Measurements from ENCODE around the gene CCRL2. TPM values are rescaled to one million over a fixed set of nuclear protein-coding genes. Genes with fewer than 3 reads are reported as not detected.

CCRL2 gene
- total and polyA plus RNA-seq, 2 donors (not counting 1 experiment from before 2014, with no cell fraction given): 2.6 to 3.3 TPM

DNA sequence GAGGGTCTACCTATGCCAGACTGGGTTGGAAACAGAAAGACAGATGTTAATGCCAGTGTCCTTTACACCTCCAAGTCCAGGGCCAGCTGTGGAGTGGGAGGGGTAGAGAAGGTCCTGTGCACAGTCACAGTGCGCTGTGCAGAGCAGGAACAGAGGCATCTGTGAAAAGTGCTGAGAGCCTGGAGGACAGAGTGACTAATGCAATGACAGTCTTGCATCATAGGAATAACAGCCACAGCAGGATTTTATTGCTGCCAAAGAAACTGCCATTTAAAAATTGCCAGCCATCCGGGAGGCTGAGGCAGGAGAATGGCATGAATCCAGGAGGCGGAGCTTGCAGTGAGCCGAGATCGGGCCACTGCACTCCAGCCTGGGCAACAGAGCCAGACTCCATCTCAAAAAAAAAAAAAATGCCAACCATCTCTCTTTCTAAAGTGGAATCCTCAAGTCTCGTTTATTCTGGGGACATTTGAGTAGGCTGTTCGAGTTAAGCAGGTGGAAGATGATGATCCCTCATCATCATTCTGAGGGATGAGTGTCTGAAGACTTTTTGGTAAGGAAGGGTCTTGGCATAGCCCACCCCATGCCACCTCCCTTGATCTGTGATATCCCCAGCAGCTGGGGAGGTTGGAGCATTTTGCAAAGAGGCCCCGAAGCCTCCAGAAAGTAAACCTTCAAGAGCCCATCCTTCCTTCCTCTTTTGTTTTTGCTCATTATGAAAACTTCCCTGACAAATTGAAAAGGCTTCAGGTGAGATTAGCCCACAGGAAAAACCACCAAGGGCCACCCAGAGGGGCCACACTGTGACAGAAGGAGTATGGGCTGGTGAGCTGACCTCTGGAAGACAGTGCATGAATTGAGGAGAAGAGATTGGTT, 45.4 kb upstream of the CCRL2 start:
- ChIA-PET CTCF (interaction anchor here (2.3 to 2.7 kb wide), 2 partner anchors 7 to 9 kb away, joined by 6 to 14 read pairs; partner anchors contain the start of gene CCR5), POLR2A (interaction anchor here (0.7 kb wide), 1 partner anchor 47 kb away, joined by 5 read pairs; no protein-coding TSS in a partner anchor)
- no peaks in the 10 kb centered on the region for H3K9me3 Mint-ChIP-seq (ENCODE audit: insufficient read depth)
- Histone ChIP-seq H3K36me3 (replicated peaks in 1 of 2; ENCODE audit: control extremely low read depth in 1 of 2, control insufficient read depth in 1 of 2, extremely low read depth in 1 of 2, insufficient read depth in 2 of 2, low read length in 1 of 2) (no peaks in the 10 kb centered on the region), H3K27me3 (replicated peaks in 1 of 4; ENCODE audit: control extremely low read depth in 1 of 4, control insufficient read depth in 3 of 4, insufficient read depth in 4 of 4, low read length in 3 of 4) (no peaks in the 10 kb centered on the region), H3K4me2 (replicated peaks; ENCODE audit: low read depth, low read length, poor library complexity, severe bottlenecking) (peak overlapping the region; percentile 32), H3K4me1 (ENCODE audit: control insufficient read depth in 2 of 2, insufficient read depth in 2 of 2, low read length in 2 of 2) (peaks cover 17 to 33% of the 10 kb centered on the region in 2 donors), H3K4me3 (ENCODE audit: control extremely low read depth in 1 of 5, extremely low read depth in 1 of 5, insufficient read depth in 1 of 5, low read depth in 2 of 5, low read length in 4 of 5) (no peak overlapping the region), H3K79me2 (ENCODE audit: control insufficient read depth, insufficient read depth, low read length) (no peaks in the 10 kb centered on the region), H3K9me3 (ENCODE audit: control extremely low read depth in 1 of 3, control insufficient read depth in 2 of 3, insufficient read depth in 1 of 3, low read length in 2 of 3) (no peaks in the 10 kb centered on the region), H4K20me1 (ENCODE audit: control insufficient read depth, insufficient read depth, low read length, poor library complexity, severe bottlenecking) (no peaks in the 10 kb centered on the region), H3K27ac (ENCODE audit: low read length in 2 of 2) (peak overlapping the region in 1 of 2 donors; percentile 4), H2AFZ (ENCODE audit: insufficient read depth, low read depth, low read length, poor library complexity, severe bottlenecking) (peak overlapping the region; percentile 37), H3K9ac (ENCODE audit: low read length) (no peak overlapping the region)
- intact Hi-C loops (cut with micrococcal nuclease): loop anchor here (5.0 kb wide), 1 partner anchor 39 kb away; no protein-coding TSS in a partner anchor
- H3K27me3 Mint-ChIP-seq: no peaks in the 10 kb centered on the region
- 85% methylated on average over 4 of the region's 8 CpGs for WGBS (ENCODE audit: insufficient coverage)
- peak overlapping the region; percentile 73 for H3K27ac Mint-ChIP-seq
- no peak overlapping the region for H3K4me3 Mint-ChIP-seq
- ATAC-seq (ENCODE audit: low read depth) (no peak), DNase-seq (no peak)
- no peak for TF ChIP-seq EZH2 (IDR thresholded peaks at IDR 0.05; ENCODE audit: borderline replicate concordance, insufficient read depth, low read depth, low read length, poor library complexity, severe bottlenecking)
- TF ChIP-seq, protein P1, sequence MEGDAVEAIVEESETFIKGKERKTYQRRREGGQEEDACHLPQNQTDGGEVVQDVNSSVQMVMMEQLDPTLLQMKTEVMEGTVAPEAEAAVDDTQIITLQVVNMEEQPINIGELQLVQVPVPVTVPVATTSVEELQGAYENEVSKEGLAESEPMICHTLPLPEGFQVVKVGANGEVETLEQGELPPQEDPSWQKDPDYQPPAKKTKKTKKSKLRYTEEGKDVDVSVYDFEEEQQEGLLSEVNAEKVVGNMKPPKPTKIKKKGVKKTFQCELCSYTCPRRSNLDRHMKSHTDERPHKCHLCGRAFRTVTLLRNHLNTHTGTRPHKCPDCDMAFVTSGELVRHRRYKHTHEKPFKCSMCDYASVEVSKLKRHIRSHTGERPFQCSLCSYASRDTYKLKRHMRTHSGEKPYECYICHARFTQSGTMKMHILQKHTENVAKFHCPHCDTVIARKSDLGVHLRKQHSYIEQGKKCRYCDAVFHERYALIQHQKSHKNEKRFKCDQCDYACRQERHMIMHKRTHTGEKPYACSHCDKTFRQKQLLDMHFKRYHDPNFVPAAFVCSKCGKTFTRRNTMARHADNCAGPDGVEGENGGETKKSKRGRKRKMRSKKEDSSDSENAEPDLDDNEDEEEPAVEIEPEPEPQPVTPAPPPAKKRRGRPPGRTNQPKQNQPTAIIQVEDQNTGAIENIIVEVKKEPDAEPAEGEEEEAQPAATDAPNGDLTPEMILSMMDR (IDR thresholded peaks at IDR 0.05): no peak
- H3K4me1 Mint-ChIP-seq: peaks cover 41% of the 10 kb centered on the region

DNA sequence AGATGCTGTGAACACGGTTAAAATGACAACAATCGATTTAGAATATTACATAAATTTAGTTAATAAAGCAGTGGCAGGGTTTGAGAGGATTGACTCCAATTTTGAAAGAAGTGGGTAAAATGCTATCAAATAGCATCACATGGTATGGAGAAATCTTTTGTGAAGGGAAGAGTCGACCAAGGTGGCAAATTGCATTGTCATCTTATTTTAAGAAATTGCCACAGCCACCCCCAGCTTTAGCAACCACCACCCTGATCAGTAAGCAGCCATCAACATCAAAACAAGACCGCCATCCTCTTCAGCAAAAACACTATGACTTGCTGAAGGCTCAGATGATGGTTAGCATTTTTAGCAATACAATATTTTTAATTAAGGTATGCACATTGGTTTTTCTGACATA, 42.0 kb upstream of the CCRL2 start:
- ChIA-PET CTCF (interaction anchor here (1.0 to 13.1 kb wide), 3 partner anchors 269 to 426 kb away, joined by 3 to 233 read pairs (median 4); no protein-coding TSS in a partner anchor), POLR2A (no interaction called here)
- no peak overlapping the region for H3K27ac ChIP-seq (ENCODE audit: low read length in 2 of 2)
- H3K27me3 Mint-ChIP-seq: no peaks in the 10 kb centered on the region
- no peaks in the 10 kb centered on the region for H3K9me3 Mint-ChIP-seq (ENCODE audit: insufficient read depth)
- H2AFZ ChIP-seq (ENCODE audit: insufficient read depth, low read depth, low read length, poor library complexity, severe bottlenecking): no peak overlapping the region
- H3K4me3 ChIP-seq (ENCODE audit: control extremely low read depth in 1 of 5, extremely low read depth in 1 of 5, insufficient read depth in 1 of 5, low read depth in 2 of 5, low read length in 4 of 5): no peak overlapping the region
- peaks cover 47% of the 10 kb centered on the region for H3K4me1 Mint-ChIP-seq
- peaks cover 21 to 45% of the 10 kb centered on the region in 2 donors for H3K4me1 ChIP-seq (ENCODE audit: control insufficient read depth in 2 of 2, insufficient read depth in 2 of 2, low read length in 2 of 2)
- no peaks in the 10 kb centered on the region for H3K9me3 ChIP-seq (ENCODE audit: control extremely low read depth in 1 of 3, control insufficient read depth in 2 of 3, insufficient read depth in 1 of 3, low read length in 2 of 3)
- no peak for ATAC-seq (ENCODE audit: low read depth)
- H4K20me1 ChIP-seq (ENCODE audit: control insufficient read depth, insufficient read depth, low read length, poor library complexity, severe bottlenecking): no peaks in the 10 kb centered on the region
- intact Hi-C loops (cut with micrococcal nuclease): no loop called here
- no peaks in the 10 kb centered on the region for H3K36me3 ChIP-seq (replicated peaks in 1 of 2; ENCODE audit: control extremely low read depth in 1 of 2, control insufficient read depth in 1 of 2, extremely low read depth in 1 of 2, insufficient read depth in 2 of 2, low read length in 1 of 2)
- WGBS (ENCODE audit: insufficient coverage): no CpG with 5 or more reads among the region's 4 CpGs
- TF ChIP-seq EZH2 (IDR thresholded peaks at IDR 0.05; ENCODE audit: borderline replicate concordance, insufficient read depth, low read depth, low read length, poor library complexity, severe bottlenecking): no peak
- TF ChIP-seq, protein P1 (IDR thresholded peaks at IDR 0.05): no peak
- H3K4me3 Mint-ChIP-seq: no peak overlapping the region
- no peak overlapping the region for H3K9ac ChIP-seq (ENCODE audit: low read length)
- H3K79me2 ChIP-seq (ENCODE audit: control insufficient read depth, insufficient read depth, low read length): no peaks in the 10 kb centered on the region
- H3K4me2 ChIP-seq (replicated peaks; ENCODE audit: low read depth, low read length, poor library complexity, severe bottlenecking): no peak overlapping the region
- DNase-seq: no peak
- no peaks in the 10 kb centered on the region for H3K27me3 ChIP-seq (replicated peaks in 1 of 4; ENCODE audit: control extremely low read depth in 1 of 4, control insufficient read depth in 3 of 4, insufficient read depth in 4 of 4, low read length in 3 of 4)
- no peak overlapping the region for H3K27ac Mint-ChIP-seq

Measured in B cell (primary cell).